SJCRH30 (cell line): ENCODE data around the gene SH3BP5. TPM values are rescaled to one million over a fixed set of nuclear protein-coding genes. Genes with fewer than 3 reads are reported as not detected.
A peak's percentile ranks its signal among the peaks of the same experiment; 100 is the strongest.

Experiments
- DNase-seq, 2 experiments: peaks; one replicate each; pipeline ENCODE4 v3.0.0-alpha.2; 2015 to 2020
- H3K27ac ChIP-seq: fragments of 250-450 bp; sonication (Bioruptor Pico); 2 replicates; pipeline ENCODE4 v1.5.1; 2020; ENCODE audit warnings: mild to moderate bottlenecking, moderate library complexity
- H3K27me3 ChIP-seq: fragments of 250-450 bp; sonication (Bioruptor Pico); 2 replicates; pipeline ENCODE4 v1.5.1; 2020; ENCODE audit warnings: mild to moderate bottlenecking, moderate library complexity
- H3K36me3 ChIP-seq: fragments of 250-450 bp; sonication (Bioruptor Pico); 2 replicates; pipeline ENCODE4 v1.5.1; 2020; ENCODE audit warnings: mild to moderate bottlenecking, moderate library complexity
- H3K4me1 ChIP-seq: fragments of 250-450 bp; sonication (Bioruptor Pico); 2 replicates; pipeline ENCODE4 v1.5.1; 2020; ENCODE audit warnings: mild to moderate bottlenecking, moderate library complexity
- H3K4me3 ChIP-seq: fragments of 250-450 bp; sonication (Bioruptor Pico); 2 replicates; pipeline ENCODE4 v1.5.1; 2020; ENCODE audit warnings: mild to moderate bottlenecking, moderate library complexity
- H3K9me3 ChIP-seq: fragments of 250-450 bp; sonication (Bioruptor Pico); replicated peaks from 2 replicates; pipeline ENCODE4 v1.5.1; 2020; ENCODE audit warnings: mild to moderate bottlenecking, moderate library complexity
- total RNA-seq: library from RNA; depleted of rRNA; stranded (reverse); fragments of >200 nt; shearing (Covaris generic); gene quantifications from 2 replicates; pipeline ENCODE4 v1.2.3, GENCODE V29; 2014

The SH3BP5 gene
- total RNA-seq, 1 experiment from 2014 or later = 8.5 TPM

DNA sequence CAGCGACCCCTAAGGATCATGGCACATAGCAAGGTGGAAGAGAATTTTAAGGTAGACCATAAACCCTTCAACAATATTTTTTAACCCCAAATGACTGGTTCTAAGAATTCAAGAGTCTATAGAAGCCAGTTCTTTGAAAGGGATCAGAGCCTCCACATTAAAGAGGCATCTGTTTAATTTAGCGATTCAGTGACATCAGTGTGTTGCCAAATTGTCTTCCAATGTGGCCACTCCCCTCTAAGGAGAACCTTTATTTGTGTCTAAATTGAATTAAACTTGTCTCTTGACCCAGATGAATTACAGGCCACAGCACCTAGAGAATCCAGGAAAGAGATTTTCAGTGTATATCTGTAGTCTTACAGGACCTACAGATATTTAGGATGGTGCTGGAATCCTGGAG, 6.6 kb upstream of the SH3BP5 start:
- Histone ChIP-seq H3K4me1 (no peaks in the 10 kb centered on the region), H3K27me3 (0 out of 2 replicates have a peak, but pooled peaks cover 4% of the 10 kb centered on the region), H3K4me3 (no peak overlapping the region), H3K9me3 (no peaks in the 10 kb centered on the region), H3K36me3 (no peaks in the 10 kb centered on the region), H3K27ac (no peak overlapping the region)
- DNase-seq = no peak

DNA sequence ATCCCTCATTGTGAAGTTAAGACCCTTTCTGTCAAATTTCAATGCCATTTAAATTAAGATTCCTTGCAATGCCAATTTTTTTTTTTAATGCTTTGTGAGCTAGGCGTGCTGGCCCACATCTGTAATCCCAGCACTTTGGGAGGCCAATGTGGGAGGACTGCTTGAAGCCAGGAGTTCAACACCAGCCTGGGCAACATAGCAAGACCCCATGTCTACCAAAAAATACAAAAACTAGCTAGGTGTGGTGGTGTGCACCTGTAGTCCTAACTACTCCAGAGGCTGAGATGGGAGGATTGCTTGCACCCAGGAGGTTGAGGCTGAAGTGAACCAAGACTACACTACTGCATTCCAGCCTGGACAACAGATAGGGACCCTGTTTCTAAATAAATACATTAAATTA, 5.6 kb upstream of the SH3BP5 start:
- Histone ChIP-seq H3K27me3 (0 out of 2 replicates have a peak, but pooled peaks cover under 1% of the 10 kb centered on the region), H3K4me3 (no peak overlapping the region), H3K4me1 (0 out of 2 replicates have a peak, but pooled peaks cover 1% of the 10 kb centered on the region), H3K36me3 (no peaks in the 10 kb centered on the region), H3K27ac (no peak overlapping the region), H3K9me3 (no peaks in the 10 kb centered on the region)
- DNase-seq = no peak

DNA sequence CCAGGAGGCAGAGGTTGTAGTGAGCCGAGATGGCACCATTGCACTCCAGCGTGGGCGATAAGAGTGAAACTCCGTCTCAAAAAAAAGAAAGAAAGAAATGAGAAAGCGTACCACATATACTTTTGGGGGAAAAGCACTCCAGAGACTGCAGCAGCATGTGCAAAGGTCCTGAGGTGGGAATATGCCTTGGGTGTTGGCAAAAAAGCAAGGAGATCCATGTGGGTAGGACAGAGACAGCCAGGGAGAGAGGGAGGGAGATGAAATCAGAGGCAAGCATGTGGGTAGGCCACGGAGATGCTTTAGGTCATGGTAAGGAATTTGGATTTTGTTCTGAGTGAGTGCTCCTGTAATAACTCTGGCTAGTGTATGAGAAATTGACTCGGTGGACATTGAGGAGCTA, 3.7 kb upstream of the SH3BP5 start:
- no peaks in the 10 kb centered on the region for H3K9me3 ChIP-seq
- H3K4me3 ChIP-seq = no peak overlapping the region
- no peak for DNase-seq
- H3K4me1 ChIP-seq = peaks cover 6% of the 10 kb centered on the region; the same call in 1 of the 2 replicates
- no peak overlapping the region for H3K27ac ChIP-seq
- no peaks in the 10 kb centered on the region for H3K27me3 ChIP-seq
- H3K36me3 ChIP-seq = no peaks in the 10 kb centered on the region

DNA sequence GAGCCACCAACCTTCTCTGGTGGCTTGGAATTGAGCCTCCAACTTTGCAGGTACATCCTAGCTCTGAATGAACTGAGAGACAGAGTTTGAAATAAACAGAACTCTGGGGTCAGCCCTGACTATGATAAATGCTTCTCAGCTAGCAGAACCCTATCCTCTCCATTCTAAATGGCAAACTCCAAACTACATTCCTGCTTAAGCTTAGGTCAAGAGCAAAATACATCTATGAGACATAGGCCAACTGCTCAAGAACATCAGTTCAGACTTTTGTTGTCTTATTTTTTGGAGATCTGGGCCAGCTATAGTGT, 1.5 kb upstream of the SH3BP5 start:
- DNase-seq = no peak
- Histone ChIP-seq H3K4me3 (no peak overlapping the region), H3K36me3 (no peaks in the 10 kb centered on the region), H3K9me3 (no peaks in the 10 kb centered on the region), H3K27ac (no peak overlapping the region), H3K27me3 (no peaks in the 10 kb centered on the region), H3K4me1 (peaks cover 15% of the 10 kb centered on the region)

DNA sequence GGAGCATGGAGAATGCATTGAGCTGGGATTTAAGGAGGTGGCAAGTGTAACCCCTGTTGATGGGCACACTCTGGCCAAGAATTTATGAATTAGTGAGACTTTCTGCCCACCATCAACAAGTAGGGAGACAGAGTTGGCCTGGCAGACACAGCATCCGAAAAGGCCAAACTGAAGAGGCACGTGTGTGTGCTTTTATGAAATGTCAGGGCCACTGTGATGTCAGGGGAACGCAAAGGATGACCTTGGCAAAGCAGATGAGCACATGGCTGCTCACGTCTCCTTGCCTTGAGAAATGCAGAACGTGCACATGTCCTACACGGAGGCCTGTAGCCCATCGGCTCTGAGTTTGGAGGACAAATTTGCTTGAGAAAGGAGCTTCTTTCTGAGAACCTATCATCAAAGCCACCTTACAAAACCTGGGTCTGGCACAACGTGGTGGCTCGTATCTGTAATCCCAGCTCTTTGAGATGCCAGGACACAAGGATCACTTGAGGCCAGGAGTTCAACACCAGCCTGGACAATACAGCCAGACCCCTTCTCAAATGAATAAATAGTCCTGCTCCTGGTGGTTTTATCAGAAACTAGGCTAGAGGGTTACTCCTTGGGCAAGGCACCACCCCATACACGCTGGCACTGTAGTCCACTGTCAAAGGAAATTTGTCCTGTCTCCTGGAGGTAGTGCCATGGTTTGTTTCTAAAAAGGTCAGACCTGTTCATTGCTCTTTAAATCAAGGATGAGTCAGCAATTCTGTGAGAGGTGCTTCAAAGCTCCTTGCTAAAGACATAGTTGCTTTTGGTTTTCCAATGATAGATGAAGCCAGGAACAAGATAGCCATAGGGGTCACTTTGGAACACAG, 941 bp upstream of the SH3BP5 start:
- Histone ChIP-seq H3K4me1 (peaks cover 20% of the 10 kb centered on the region), H3K9me3 (no peaks in the 10 kb centered on the region), H3K36me3 (no peaks in the 10 kb centered on the region), H3K27ac (no peak overlapping the region), H3K4me3 (peak overlapping the region; percentile 91), H3K27me3 (no peaks in the 10 kb centered on the region)
- no peak for DNase-seq

DNA sequence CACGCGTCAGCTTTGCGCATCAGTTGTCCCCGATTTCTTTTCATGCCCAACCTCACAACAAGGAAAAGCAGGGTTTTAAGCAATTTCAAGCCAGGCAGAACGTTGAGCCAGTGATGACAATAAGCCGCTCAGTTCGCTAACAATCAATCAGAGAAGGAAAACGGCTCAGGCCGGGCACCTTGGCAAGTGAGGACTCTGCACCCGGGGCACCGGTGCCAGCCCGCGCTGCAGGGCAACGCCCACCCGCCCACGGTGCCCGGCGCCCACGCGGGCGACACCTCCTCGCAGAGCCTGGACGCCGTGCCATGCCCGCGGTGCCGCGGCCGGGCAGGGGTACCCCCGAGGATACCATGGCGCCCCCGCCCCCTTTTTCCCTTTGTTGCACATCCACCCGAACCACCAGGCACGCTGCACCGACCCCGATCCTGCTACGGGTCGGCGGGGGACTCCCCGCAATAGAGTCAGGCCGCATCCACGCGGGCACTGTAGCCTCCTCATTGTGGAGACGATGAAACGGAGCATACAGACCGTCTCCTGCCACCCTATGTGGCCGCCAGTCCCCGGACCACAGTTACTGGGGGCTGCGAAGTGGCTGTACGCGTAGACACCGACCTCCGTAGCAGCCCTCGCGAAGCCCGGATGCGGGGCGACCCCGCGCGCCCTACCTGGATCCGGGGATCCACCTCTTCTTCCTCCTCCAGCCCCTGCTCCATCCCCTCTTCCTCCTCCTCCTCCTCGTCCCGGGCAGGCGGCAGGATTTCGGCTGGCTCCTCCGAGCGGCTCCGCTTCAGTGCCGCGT, 581 bp downstream of the SH3BP5 start:
- no peaks in the 10 kb centered on the region for H3K9me3 ChIP-seq
- H3K36me3 ChIP-seq = no peaks in the 10 kb centered on the region
- H3K27me3 ChIP-seq = no peaks in the 10 kb centered on the region
- DNase-seq = peak; percentile 13 to 32
- H3K4me1 ChIP-seq = peaks cover 28% of the 10 kb centered on the region
- peak overlapping the region; percentile 91 for H3K4me3 ChIP-seq
- H3K27ac ChIP-seq = no peak overlapping the region

DNA sequence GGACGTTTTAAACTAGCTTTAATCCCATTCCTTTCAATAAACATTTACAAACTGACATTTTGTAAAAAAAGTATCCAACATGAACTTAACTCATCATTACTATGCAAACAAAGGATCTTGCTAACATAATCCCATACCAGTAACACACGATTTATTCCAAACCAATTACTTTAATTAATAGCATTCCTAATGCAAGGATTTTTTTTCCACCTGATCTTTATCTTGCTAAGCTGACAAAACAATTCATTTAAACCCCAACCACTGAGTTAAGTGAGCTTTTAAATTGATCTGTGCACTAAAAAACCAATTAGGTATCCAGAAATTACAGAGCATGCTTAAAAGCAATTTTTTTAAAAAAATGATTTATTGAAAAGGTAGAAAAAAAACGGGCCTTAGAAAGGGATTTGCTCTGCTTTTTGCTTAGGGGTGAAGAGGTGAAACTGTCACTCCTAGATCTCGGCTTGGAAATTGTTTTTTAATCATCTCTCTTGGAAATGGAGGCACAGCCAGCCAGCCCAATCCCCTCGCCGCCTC, 1.2 kb downstream of the SH3BP5 start:
- peak overlapping the region; percentile 91 for H3K4me3 ChIP-seq
- H3K36me3 ChIP-seq = no peaks in the 10 kb centered on the region
- H3K27ac ChIP-seq = no peak overlapping the region
- peaks cover 29% of the 10 kb centered on the region for H3K4me1 ChIP-seq
- DNase-seq = no peak
- no peaks in the 10 kb centered on the region for H3K9me3 ChIP-seq
- no peaks in the 10 kb centered on the region for H3K27me3 ChIP-seq

DNA sequence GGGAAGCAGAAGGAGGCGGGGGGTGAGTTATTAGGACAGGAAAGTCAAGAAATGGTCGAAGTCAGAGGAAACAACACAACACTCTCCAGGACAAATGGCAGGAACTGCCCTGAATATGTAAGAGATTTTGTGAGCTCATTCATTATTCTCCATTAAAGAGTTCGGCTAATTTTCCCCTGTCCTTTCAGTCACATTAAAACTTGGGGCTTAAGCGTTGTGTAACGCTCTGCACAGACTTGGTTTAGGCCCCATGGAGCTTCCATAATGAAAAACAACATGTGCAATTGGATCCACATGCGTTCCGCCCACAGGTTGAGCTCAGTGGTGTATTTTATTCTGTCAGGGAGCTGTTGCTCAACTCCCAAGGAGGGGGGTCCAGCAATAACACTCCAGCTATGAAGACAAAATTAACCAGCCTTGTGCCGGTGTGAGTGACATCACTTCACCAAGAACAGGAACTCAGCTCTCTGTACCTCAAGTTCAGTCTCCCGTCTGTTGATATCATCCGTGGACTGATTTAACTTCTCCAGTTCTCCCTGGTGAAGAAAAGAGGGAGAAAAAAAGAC, 2.3 kb downstream of the SH3BP5 start:
- Histone ChIP-seq H3K9me3 (no peaks in the 10 kb centered on the region), H3K4me1 (peaks cover 39% of the 10 kb centered on the region), H3K4me3 (no peak overlapping the region), H3K27ac (no peak overlapping the region), H3K27me3 (no peaks in the 10 kb centered on the region), H3K36me3 (no peaks in the 10 kb centered on the region)
- no peak for DNase-seq

DNA sequence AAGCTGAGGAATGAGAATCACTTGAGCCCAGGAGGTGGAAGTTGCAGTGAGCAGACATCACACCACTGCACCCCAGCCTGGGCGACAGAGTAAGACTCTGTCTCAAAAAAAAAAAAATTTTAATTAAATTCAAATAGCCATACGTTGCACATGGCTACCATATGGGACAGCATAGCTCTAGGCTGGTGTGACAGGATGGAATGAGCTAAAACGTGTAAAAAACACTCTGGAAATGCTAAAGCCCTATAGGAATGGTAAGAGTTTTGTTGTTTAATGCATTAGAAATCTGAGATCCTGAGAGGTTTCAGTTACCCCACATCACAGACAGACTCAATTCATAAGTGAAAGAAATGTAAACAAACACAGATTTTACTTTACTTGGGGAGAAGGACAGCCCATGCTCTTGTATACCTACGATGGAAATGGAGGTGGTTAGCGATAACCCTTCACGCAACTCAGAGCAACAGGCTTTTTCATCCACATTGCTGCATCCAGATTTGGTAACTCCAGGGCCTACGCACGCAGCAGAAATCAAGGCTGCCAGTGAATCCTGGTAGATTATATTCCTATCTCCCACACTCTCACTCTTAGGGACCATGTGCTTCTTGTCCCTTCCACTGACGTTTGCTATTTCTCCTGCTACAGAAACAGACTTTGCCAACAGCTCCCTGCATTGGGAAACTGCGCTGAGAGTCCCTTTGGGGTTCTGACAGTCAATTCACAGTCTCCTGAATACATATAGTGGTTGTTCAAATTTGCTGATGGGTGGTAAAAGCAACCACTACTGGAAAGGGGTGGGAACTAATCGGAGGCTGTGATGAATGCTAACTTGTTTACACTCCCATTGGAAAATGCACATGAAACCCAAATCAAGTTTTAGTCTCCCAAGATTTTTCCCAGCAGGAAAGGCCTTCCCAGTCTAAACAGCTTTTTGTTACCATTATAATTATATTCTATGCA, 3.1 kb downstream of the SH3BP5 start:
- H3K27ac ChIP-seq = no peak overlapping the region
- no peaks in the 10 kb centered on the region for H3K27me3 ChIP-seq
- H3K4me3 ChIP-seq = no peak overlapping the region
- DNase-seq = no peak
- H3K4me1 ChIP-seq = peaks cover 44% of the 10 kb centered on the region
- H3K36me3 ChIP-seq = no peaks in the 10 kb centered on the region
- no peaks in the 10 kb centered on the region for H3K9me3 ChIP-seq

DNA sequence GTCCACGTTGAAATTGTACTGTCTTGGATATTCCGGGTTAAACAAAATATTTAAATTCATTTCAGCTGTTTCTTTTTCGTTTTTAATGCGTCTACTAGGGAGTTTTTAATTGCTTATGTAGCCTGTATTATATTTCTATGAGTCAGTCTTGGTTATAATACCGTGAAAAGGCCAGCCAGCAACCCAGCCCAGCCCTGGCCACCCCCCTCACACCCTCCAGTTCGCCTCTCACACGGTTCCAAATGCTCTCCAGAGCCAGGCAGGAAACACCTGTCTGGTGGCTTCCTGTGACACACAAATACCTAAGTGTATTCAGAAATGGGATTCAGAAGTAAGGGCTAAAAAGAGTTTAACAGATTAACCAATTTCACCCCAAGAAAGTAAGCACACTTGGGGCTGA, 4.4 kb downstream of the SH3BP5 start:
- H3K4me1 ChIP-seq = peaks cover 42% of the 10 kb centered on the region
- H3K4me3 ChIP-seq = no peak overlapping the region
- no peaks in the 10 kb centered on the region for H3K36me3 ChIP-seq
- H3K27me3 ChIP-seq = no peaks in the 10 kb centered on the region
- H3K27ac ChIP-seq = peak overlapping the region; percentile 65
- DNase-seq = peak; percentile 73 to 85
- H3K9me3 ChIP-seq = no peaks in the 10 kb centered on the region

DNA sequence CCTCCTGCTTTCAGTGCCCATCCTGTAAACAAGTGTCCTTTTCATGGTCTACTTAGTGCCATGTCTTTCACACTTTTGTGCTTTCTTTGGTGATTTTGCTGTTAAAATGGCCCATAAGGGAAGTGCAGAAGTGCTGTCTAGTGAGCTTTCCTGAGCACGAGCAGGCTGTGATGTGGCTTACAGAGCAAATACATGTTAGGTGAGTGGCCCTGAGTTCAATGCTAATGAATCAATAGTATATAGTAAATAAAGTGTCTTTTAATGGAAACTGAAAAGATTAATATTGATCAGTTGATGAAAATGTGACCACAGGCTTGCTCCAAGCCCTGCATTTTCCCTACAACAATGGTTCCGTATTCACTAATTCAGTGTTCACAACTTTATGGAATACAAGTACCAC, 5.7 kb downstream of the SH3BP5 start:
- H3K9me3 ChIP-seq = no peaks in the 10 kb centered on the region
- no peaks in the 10 kb centered on the region for H3K36me3 ChIP-seq
- no peak overlapping the region for H3K27ac ChIP-seq
- no peaks in the 10 kb centered on the region for H3K27me3 ChIP-seq
- peaks cover 40% of the 10 kb centered on the region for H3K4me1 ChIP-seq
- no peak overlapping the region for H3K4me3 ChIP-seq
- DNase-seq = no peak

DNA sequence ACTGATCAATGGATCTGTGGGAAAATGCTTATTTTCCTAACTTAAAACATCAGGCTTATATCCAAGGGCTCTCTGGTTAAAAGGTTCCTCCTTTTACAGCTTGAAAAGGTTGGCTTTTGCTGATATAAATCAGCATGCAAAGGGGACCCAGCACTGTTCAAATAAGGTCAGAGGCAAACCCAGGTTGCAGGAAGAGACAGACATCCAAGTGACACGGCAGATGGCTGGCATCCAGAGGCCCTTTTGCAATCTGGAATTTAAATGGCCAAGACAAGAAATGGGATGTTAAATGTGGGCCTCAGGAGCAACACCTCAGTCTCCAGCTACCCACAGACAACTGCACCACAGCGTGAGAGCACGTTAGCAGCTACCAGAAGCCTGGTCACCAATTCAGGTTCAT, 6.3 kb downstream of the SH3BP5 start:
- Histone ChIP-seq H3K9me3 (no peaks in the 10 kb centered on the region), H3K4me1 (peaks cover 42% of the 10 kb centered on the region), H3K4me3 (no peak overlapping the region), H3K27ac (no peak overlapping the region), H3K36me3 (no peaks in the 10 kb centered on the region), H3K27me3 (no peaks in the 10 kb centered on the region)
- DNase-seq = no peak

DNA sequence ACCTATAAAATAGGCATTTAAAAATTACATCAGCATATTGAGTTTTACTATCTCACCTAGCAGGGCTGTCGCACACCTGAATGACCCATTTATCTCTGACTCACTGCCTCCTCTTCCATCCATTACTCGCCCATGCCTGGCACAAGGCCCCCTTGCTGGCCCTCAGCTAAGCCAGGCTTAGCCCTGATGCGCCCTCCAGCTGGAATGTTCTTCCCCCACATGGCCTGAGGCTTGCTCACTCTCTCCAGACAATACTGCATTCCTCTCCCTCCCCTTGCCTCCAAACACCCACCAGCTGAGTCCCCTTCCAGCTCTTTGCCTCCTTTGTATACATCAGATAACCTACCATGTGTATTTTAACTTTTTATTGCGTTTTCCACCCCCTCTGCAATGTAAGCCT, 7.2 kb downstream of the SH3BP5 start:
- peak; percentile 60 to 66 for DNase-seq
- peaks cover 37% of the 10 kb centered on the region for H3K4me1 ChIP-seq

DNA sequence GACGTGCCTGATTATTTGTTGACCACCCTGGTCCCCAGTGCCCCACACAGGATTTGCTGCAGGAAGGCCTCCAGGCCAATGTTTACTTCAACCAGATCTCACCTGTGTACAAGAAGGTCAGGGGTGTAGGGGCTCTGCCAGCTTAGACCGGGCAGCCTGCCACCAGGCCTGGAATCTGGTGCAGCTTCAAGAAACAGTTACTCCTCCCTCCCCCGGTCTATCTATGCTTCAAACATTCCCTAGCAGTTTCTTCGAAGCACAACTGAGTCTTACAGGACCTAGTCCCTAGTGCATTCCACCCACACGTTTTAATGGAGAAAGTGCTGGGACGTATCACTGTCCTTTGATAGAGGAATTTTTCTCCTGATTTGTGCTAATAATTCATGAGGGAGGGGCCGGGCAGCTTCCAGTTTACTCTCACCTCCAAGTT, 8.0 kb downstream of the SH3BP5 start:
- Histone ChIP-seq H3K27me3 (no peaks in the 10 kb centered on the region), H3K4me1 (peaks cover 42% of the 10 kb centered on the region), H3K4me3 (no peak overlapping the region), H3K36me3 (no peaks in the 10 kb centered on the region), H3K27ac (no peak overlapping the region), H3K9me3 (no peaks in the 10 kb centered on the region)
- DNase-seq = no peak

More for the DNA sequence above, 7.2 kb downstream of the SH3BP5 start:
- Histone ChIP-seq H3K27me3 (no peaks in the 10 kb centered on the region), H3K36me3 (no peaks in the 10 kb centered on the region), H3K4me3 (no peak overlapping the region), H3K27ac (no peak overlapping the region), H3K9me3 (no peaks in the 10 kb centered on the region)
